ENCODE results near the gene ACSF3.

Gene ACSF3

DNA sequence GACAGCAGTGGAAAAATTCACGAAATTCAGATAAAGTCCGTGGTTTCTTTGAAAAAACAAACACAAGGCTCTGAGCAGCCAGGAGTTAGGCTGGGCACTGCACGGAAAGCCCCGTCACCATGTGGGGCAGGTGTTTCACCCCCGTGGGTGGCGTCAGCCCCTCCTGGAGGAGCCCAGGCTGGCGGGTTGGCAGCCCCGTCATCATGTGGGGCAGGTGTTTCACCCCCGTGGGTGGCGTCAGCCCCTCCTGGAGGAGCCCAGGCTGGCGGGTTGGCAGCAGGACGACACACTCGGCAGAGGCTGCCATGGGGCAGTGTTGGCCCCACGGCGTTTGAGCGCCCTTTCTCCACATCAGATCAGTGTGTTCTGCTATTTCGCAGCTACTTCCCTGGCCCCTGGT lies 38.1 kb downstream of the ACSF3 start:
- DNase-seq (ENCODE audit: low read depth): no peak

- no peak for DNase-seq (ENCODE audit: low read depth)
Measured at GRCh38 chr16:89132194-89133005, 38.7 kb downstream of the ACSF3 start.

DNA sequence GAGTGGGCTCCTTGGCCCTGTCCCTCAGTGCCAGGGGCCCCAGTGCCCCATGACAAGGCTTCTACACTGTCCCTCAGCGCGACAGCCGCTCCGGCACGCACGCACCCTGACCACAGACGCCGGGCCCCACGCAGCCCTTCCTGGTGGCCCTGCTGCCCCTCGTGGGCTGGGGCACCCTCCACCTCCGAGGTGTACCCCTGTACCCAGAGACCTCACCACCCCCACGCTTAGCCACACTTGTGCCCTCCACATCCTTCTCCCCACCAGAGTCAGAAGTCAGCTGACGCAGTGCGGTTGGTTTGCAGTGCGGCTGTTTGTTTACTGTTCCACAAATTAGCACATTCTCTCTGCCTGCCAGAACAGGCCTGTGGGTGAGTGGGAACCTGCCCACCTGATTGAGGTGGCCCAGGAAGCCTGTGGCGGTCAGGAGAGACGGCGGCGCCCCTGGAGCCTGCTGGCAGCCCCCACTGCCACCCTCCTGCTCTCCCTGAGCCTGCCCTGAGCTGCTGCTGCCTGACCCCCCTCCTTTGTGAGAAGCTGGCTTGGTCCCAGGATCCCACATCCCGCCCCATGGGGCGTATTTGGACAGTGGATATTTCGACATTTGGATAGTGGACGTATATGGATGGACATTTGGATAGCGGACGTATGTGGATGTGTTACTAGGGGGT lies 39.9 kb downstream of the ACSF3 start:
- DNase-seq (ENCODE audit: low read depth): no peak

GRCh38 chr16:89134269-89134668 lies 40.6 kb downstream of the ACSF3 start:
- no peak for DNase-seq (ENCODE audit: low read depth)

DNA sequence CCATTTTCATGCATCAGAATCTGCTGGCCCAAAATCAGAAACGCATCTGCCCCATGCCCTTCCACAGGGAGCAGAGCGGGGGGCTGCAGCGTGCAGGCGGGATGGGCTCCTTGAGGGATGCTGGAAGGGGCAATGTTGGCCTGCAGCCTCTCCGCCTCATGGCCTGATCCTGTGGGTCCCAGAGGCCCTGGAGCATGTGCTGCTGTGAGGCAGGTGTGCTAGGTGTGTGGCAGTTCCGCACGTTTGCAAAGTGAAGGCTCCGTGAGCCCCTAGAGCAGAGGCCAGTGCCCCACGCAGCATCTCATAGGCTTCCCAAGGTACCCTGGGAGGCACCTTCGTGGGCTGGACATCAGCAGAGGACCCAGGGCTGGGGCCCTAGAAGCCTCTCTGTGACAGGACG lies 41.5 kb downstream of the ACSF3 start:
- DNase-seq (ENCODE audit: low read depth): no peak

GRCh38 chr16:89135971-89136765 lies 42.5 kb downstream of the ACSF3 start:
- DNase-seq (ENCODE audit: low read depth): no peak

DNA sequence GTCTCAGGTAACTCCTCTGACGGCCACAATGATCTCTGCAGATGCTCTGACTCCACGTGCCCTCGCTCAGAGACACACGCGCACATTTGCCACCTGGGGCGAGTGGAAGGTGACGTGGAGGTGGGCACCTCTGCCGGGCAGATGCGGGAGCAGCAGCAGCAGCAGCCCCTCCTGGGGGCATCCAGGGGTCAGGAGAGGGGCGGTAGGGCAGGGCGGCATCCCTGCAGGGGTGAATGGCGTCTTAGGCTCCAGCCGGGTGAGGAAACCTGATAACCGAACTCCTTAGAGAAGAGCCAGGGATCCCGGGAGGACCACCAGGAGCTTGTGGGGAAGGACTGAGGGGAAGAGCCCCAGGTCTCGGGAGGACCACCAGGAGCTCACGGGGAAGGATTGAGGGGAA lies 43.3 kb downstream of the ACSF3 start:
- no peak for DNase-seq (ENCODE audit: low read depth)

DNA sequence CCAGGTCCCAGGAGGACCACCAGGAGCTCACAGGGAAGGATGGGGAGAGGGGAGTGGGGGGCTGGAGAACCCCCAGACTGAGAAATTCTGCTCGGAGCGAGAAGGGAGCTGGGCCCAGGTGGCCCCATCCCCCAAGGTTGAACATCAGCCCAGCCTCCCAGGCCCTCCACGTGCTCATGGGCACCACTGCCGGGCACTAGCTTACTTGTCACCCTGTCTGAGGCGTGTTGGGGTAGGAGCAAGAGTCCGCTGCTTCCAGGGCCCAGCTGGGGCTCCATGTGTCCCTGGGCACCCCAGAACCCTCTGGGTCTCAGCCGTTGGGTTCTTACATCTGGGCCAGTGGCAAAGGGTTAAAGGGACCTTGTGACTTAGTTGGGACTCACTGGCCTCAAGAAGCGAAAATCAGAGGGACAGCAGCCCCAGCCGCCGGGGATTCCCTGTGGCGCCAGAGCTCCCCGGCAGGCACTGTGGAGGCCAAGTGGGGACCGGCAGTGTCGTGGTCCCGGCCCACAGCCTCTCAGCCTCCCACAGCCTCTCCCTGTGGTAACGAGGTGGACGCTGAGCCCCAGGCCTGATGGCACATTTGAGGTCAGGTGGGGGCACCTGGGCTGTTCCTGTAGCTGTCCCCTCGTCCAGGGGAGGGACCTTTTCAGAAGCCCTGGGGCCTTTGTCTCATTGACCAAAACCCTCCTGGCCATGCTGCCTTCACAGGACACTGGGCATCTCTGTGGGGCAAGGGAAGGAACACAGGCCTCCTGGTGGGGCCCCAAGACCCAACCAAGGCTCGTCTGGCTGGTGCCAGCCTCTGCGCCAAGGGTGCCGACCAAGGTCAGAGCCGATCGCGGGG lies 44.2 kb downstream of the ACSF3 start:
- DNase-seq (ENCODE audit: low read depth): no peak

- no peak for DNase-seq (ENCODE audit: low read depth)
Measured at GRCh38 chr16:89138513-89138795, 44.8 kb downstream of the ACSF3 start.

- no peak for DNase-seq (ENCODE audit: low read depth)
Measured at GRCh38 chr16:89138843-89139520, 45.3 kb downstream of the ACSF3 start.

DNA sequence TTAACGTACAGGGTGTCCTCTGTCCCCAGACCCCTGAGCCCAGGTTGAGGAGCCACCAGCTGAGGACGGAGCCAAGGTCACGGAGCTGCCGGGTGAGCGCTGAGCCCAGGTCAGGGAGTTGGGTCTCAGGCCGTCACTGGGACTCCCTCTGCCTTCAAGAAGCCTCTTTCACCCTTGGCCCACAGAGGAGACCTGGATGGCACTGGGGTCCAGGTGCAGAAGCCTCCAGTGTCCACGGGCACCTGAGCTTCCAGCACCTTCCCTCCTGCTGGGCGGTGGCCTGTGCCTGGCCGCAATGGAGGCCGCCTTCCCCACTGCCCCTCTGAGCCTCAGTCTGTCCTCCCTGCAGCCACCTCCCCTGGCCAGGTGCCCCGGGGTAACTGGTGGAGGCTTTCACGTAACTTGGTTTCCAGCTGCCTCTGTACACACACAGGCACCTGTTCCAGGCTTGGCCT lies 46.3 kb downstream of the ACSF3 start:
- no peak for DNase-seq (ENCODE audit: low read depth)

DNA sequence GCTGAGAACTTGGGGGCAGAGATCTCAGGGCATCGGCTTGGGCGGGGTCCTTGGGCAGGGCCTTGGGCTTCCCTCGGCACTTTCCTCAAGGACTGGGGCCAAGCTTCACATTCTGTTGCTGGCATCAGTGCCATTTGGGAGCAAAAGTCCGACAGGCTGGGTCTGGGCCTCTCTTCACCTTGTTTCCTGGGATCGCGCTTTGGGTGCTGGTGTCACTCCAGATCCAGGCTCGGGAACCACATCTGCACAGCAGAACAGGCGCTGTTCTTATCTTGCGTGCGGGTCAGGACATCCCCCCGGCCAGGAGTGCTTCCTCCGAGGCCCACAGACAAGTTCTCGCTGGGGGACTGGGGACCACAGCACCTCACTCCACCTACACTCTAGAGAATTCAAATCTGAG lies 46.7 kb downstream of the ACSF3 start:
- DNase-seq (ENCODE audit: low read depth): no peak

DNA sequence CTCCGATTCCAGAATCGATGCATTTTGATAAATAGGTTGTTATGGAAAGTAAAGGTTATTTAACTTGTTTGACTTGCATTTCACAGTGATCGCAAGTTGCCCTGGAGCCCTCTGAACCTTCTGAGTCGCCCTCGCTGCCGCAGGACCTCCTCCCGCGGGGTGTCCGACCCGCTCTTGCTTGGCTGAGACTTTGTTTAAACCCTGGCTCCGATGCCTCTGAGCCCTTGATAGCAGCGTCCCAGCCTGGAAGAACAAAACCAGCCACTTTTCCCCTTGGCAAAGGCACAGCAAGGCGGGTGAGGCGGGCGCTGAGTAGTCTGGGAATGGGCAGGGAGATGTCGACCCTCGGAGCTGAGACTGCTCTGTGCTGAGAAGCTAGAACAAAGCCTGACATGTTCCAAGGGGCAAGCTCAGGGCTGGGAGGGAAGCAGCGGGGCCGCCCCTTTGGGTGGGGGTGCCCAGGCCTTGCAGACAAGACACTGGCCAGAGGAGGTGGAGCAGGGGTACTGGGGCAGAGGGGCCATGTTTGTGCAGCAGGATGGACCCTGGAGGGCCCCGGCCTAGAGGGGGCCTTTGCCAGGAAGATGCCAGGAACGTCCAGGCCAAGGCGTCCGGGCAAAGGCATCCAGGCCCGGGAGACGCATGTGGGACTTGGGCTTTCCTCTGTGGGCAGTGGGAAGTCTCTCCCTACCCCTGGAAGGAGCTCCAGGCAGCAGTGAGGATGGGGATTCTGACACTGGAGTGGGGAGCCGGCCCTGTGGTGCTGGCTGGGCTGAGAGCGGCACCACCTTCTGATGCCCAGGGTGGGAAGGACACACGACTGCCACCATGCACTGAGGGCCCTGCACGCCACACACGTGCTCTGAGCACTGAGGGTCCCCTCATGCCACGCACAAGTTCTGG lies 47.6 kb downstream of the ACSF3 start:
- DNase-seq (ENCODE audit: low read depth): no peak

- no peak for DNase-seq (ENCODE audit: low read depth)
Measured at GRCh38 chr16:89141884-89142267, 48.2 kb downstream of the ACSF3 start.

- DNase-seq (ENCODE audit: low read depth): no peak
Measured at GRCh38 chr16:89142474-89143195, 49.0 kb downstream of the ACSF3 start.

- DNase-seq (ENCODE audit: low read depth): no peak
Measured at GRCh38 chr16:89143201-89143741, 49.6 kb downstream of the ACSF3 start.

- DNase-seq (ENCODE audit: low read depth): no peak
Measured at GRCh38 chr16:89143911-89144675, 50.4 kb downstream of the ACSF3 start.

DNA sequence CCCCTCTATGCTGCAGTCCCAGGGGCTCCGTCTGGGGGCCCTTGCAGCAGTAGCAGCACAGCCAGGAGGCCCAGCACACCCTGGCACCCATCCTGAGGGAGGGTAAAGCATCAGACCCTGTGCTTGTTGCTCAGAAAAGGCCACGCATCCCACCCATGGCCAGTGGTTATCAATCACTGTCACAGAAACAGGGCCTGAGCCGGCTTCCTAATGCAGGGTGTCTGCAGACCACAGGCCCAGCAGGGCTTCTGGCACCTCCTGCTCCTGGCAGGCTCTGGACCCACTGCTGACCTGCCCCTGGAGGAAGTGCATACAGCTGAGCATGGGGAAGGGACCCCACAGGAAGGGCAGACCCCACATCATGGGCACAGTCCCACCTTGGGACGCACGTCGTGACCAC lies 51.0 kb downstream of the ACSF3 start:
- no peak for DNase-seq (ENCODE audit: low read depth)

Data from activated gamma-delta T cell treated with anti-CD3 and anti-CD28 coated beads, Interleukin-2, amount 50 U/mL, for 16 hours (primary cell).